NT2/D1 (cell line): ENCODE data around the gene KRTAP3-1.
"Not testable (repeated sequence)": the region's sequence is repeated elsewhere in the genome, so short reads cannot be mapped to it uniquely, and the experiment has no call there.

Experiments used
- SUZ12 ChIP-seq: IDR thresholded peaks from 2 replicates; pipeline ENCODE4 v1.6.1; 2011; ENCODE audit not compliant: insufficient read length, insufficient read depth; ENCODE audit errors: extremely low read depth
- YY1 ChIP-seq: IDR thresholded peaks from 2 replicates; pipeline ENCODE4 v1.6.1; 2011; ENCODE audit not compliant: insufficient read length, insufficient read depth
- ZNF274 ChIP-seq: IDR thresholded peaks from 2 replicates; pipeline ENCODE4 v1.6.1; 2011; ENCODE audit warnings: mild to moderate bottlenecking, low read depth, low read length

- not testable (repeated sequence) for TF ChIP-seq ZNF274, YY1, SUZ12
Observed at GRCh38 chr17:40999563-40999962, 9.4 kb downstream of the KRTAP3-1 start, which contains the start of gene KRTAP3-2.
